GM12873 (cell line): ENCODE measurements around the gene OBSCN.

Experiments
- CTCF ChIP-seq: IDR thresholded peaks from 2 replicates; pipeline ENCODE4 v1.5.1; 2012; ENCODE audit warnings: low read depth, mild to moderate bottlenecking, moderate library complexity, low read length, control low read depth; ENCODE audit not compliant: insufficient read depth; ENCODE audit errors: missing control alignments

The OBSCN gene

GRCh38 chr1:228256626-228257375 is 49.0 kb downstream of the OBSCN start:
- TF ChIP-seq CTCF = no peak

GRCh38 chr1:228258486-228258885 is 50.6 kb downstream of the OBSCN start:
- TF ChIP-seq CTCF = no peak

GRCh38 chr1:228259368-228259894 is 51.6 kb downstream of the OBSCN start:
- no peak for TF ChIP-seq CTCF

- TF ChIP-seq CTCF = peak; percentile 16
Measured at GRCh38 chr1:228259951-228260350, 52.1 kb downstream of the OBSCN start.

- TF ChIP-seq CTCF = no peak
Measured at GRCh38 chr1:228261706-228262105, 53.9 kb downstream of the OBSCN start.

GRCh38 chr1:228262475-228262874 is 54.6 kb downstream of the OBSCN start:
- no peak for TF ChIP-seq CTCF

- no peak for TF ChIP-seq CTCF
Measured at GRCh38 chr1:228263636-228264035, 55.8 kb downstream of the OBSCN start.
